ENCODE data around the gene PRSS8. TPM values are rescaled to one million over a fixed set of nuclear protein-coding genes. Genes with fewer than 3 reads are reported as not detected.
A peak's percentile ranks its signal among the peaks of the same experiment; 100 is the strongest.
"Not testable (repeated sequence)": the region's sequence is repeated elsewhere in the genome, so short reads cannot be mapped to it uniquely, and the experiment has no call there.

PRSS8 gene
- total RNA-seq, 1 donor from 2014 or later = not detected

DNA sequence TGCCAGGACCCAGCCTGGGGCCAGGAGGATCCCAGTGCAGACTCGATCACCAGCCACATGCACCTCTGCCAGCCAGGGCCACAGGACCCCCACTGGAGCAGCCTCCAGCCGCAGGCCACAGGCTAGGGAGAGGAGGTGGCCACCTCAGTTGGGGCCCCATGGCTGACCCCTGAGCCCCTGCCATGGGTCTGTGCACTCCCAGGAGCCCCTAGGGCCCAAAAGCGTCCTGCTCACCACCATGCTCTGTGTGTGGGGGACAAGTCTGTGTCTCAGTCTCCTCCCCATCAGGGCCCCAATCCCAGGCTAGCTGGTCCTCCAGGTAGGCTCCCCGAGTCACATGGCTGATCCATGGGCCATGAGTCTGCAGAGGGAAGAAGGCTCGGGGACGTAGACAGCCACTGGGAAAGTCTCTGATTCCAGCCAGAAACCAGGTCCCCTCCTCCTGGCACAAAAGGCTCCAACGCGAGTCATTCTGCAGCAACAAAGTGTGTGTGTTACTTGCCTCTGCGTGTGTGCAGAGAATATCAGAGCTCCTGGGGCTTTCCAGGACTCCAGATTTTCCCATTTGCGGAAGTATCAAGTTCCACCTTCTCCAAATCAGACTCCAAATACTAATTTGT is 6.1 kb upstream of the PRSS8 start:
- no peak for DNase-seq (ENCODE audit: low spot score)
- H3K4me3 Mint-ChIP-seq = peak overlapping the region; percentile 78
- H3K27me3 Mint-ChIP-seq (ENCODE audit: insufficient read depth) = peaks cover 11% of the 10 kb centered on the region
- intact Hi-C loops (cut with micrococcal nuclease) = loop anchor here (1.0 to 2.0 kb wide), 15 partner anchors 24 to 728 kb away; partner anchors contain the start of genes ARMC5, FBXL19, HSD3B7 and KAT8
- peaks cover 12% of the 10 kb centered on the region for H3K4me1 Mint-ChIP-seq (ENCODE audit: low read depth)
- no peaks in the 10 kb centered on the region for H3K9me3 Mint-ChIP-seq
- no peaks in the 10 kb centered on the region for H3K36me3 Mint-ChIP-seq (ENCODE audit: low read depth)
- peak overlapping the region; percentile 88 for H3K27ac Mint-ChIP-seq

DNA sequence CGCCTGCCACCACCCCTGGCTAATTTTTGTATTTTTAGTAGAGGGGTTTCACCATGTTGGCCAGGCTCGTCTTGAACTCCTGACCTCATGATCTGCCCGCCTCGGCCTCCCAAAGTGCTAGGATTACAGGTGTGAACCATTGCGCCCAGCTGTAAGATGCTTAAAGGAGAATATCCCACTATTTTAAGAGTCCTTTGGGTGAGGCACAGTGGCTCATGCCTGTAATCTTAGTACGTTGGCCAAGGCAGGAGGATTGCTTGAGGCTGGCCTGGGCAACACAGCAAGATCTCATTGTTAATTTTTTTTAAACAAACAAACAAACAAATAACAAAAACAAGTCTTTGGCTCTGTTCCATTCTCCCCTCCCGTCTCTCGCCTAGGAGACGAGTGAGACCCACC is 5.5 kb upstream of the PRSS8 start:
- DNase-seq (ENCODE audit: low spot score); H3K36me3 Mint-ChIP-seq (ENCODE audit: low read depth); H3K4me3 Mint-ChIP-seq; H3K27ac Mint-ChIP-seq; H3K27me3 Mint-ChIP-seq (ENCODE audit: insufficient read depth); H3K9me3 Mint-ChIP-seq; intact Hi-C loops (cut with micrococcal nuclease): not testable (repeated sequence)
- peaks cover 12% of the 10 kb centered on the region for H3K4me1 Mint-ChIP-seq (ENCODE audit: low read depth)

DNA sequence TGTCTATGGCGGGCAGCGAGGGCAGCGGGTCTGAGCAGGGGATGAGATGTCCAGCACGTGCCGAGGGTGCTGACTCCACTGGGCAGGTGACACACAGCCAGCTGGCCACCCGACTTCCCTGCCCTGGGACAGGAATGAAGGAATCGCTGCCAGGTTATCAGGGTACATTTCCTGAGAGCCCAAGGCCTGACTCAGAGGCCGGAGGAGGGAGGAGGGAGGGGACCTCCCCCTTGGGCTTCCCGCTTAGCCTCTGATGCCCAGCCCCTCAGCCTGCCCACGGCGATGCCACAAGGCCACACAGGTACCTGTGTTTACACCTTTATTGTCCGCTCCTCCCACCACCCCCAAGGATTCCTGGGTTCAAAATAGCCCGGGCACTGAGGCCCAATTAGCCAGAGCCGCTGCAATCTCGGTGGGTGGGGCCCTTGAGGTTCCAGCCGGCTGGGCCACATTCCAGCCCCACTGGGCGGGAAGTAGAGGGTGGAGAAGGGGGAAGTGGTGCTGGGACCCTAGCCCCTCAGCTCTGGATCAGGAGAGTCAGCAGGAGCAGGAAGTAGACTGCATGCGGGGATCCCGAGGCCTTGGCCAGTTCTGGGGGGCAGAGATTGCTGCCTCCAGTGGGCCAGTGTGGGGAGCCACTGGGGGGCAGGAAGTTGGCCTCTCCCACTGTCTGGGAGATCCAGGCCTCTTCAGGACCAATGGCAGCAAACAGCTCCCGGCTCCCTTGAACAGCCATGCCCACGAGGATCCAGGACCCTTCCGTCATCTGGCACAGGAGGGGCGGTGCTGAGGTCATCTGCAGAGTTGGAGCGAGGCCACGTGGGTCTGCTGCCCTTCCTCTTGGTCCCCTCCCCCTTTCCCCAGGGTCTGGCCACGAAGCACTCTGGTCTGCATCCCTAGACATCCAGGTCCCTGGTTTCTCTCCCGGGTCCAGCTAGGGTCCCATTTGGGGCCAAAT is 3.4 kb upstream of the PRSS8 start:
- Mint-ChIP-seq H3K9me3 (no peaks in the 10 kb centered on the region), H3K4me3 (no peak overlapping the region), H3K27me3 (ENCODE audit: insufficient read depth) (peaks cover 2% of the 10 kb centered on the region), H3K36me3 (ENCODE audit: low read depth) (no peaks in the 10 kb centered on the region), H3K4me1 (ENCODE audit: low read depth) (peaks cover 11% of the 10 kb centered on the region), H3K27ac (no peak overlapping the region)
- no peak for DNase-seq (ENCODE audit: low spot score)
- intact Hi-C loops (cut with micrococcal nuclease) = no loop called here

DNA sequence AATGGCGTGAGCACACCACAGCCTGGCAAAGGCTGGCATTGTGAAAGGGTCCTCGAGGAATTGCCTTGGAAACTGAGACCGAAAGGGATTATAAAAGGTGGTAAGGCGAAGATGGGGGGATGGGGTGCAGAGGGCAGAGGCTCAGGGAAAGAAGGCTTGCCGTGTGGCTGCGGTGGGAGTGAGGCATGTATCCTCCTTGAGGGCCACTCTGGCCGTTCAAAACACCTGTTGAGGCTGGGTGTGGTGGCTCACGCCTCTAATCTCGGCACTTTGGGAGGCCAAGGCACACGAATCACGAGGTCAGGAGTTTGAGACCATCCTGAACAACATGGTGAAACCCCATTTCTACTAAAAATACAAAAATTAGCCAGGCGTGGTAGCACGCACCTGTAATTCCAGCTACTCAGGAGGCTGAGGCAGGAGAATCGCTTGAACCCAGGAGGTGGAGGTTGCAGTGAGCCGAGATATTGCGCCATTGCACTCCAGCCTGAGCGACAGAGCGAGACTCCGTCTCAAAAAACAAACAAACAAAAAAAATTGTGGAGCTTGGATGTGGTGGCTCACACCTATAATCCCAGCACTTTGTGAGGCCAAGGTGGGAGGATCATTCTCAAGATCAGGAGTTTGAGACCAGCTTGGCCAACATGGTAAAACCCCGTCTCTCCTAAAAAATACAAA is 1.4 kb upstream of the PRSS8 start:
- DNase-seq (ENCODE audit: low spot score); intact Hi-C loops (cut with micrococcal nuclease); H3K27me3 Mint-ChIP-seq (ENCODE audit: insufficient read depth); H3K36me3 Mint-ChIP-seq (ENCODE audit: low read depth); H3K4me1 Mint-ChIP-seq (ENCODE audit: low read depth); H3K9me3 Mint-ChIP-seq; H3K27ac Mint-ChIP-seq; H3K4me3 Mint-ChIP-seq: not testable (repeated sequence)

GRCh38 chr16:31136287-31136662 is 748 bp upstream of the PRSS8 start:
- intact Hi-C loops (cut with micrococcal nuclease) = no loop called here
- Mint-ChIP-seq H3K27ac (no peak overlapping the region), H3K9me3 (no peaks in the 10 kb centered on the region), H3K4me1 (ENCODE audit: low read depth) (no peaks in the 10 kb centered on the region), H3K27me3 (ENCODE audit: insufficient read depth) (no peaks in the 10 kb centered on the region), H3K36me3 (ENCODE audit: low read depth) (peaks cover 7% of the 10 kb centered on the region), H3K4me3 (no peak overlapping the region)
- DNase-seq (ENCODE audit: low spot score) = no peak

DNA sequence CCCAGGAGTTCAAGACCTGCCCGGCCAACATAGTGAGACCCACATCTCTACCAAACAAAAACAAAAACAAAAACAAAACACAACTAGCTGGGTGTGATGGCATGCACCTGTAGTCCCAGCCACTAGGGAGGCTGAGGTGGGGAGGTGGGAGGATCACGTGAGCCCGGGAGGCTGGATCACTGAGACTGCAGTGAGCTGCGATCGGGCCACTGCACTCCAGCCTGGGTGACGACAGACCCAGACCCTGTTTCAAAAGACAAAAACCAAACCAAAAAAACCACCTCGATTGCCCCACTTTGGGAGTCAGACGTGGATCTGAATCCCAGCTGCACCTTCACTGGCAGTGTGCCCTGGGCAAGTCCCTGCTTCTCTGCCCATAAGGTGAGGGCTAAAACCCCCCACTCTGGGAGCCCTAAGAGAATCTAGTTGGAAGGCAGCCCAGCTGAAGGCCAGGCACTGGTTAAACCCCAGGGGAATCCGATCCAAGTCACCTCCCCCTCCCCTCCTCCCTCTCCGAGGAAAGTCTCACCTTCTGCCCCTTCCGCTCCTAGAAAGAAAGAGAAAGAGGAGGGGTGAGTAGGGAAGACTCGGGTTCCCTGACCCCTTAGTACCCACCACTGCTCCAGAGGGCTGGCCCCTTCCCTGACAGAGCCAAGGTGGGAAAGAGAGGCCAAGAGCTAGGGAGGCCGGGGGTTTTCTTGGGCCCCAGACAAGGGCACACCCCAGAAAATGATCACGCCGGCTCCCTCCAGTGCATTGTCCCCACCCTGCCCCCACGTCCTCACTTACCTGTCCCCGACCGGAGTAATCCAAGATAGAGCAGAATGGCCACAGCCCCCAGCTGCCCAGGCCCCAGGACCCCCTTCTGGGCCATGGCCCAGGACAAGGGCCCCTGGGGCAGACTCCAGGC is 647 bp downstream of the PRSS8 start:
- Mint-ChIP-seq H3K4me3 (no peak overlapping the region), H3K4me1 (ENCODE audit: low read depth) (no peaks in the 10 kb centered on the region), H3K27me3 (ENCODE audit: insufficient read depth) (no peaks in the 10 kb centered on the region), H3K27ac (no peak overlapping the region), H3K9me3 (no peaks in the 10 kb centered on the region), H3K36me3 (ENCODE audit: low read depth) (peaks cover 9% of the 10 kb centered on the region)
- no peak for DNase-seq (ENCODE audit: low spot score)
- intact Hi-C loops (cut with micrococcal nuclease) = no loop called here

DNA sequence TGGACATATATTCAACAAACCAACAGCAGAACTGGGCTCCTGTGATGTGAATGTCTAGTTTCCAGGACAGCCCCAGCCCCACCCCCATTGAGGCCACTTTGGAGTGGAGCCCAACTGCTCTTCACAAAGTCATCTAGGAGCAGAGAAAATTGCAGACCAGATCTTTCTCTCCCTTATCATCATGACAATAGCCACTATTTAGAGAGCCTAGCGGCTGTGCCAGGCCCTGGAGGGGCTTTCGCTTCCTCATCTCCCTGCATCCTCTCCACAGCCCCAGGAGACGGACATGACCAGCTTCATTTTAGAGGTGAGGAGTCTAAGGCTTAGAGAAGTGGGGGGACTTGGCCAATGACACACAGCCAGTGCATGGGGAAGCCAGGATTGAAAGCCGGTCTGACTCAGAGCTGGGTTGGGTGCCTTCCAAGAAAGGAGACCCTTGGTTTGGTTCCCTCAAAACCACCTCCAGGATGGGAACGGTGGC is 1.4 kb downstream of the PRSS8 start:
- no peak overlapping the region for H3K27ac Mint-ChIP-seq

GRCh38 chr16:31133046-31133501 is 2.5 kb downstream of the PRSS8 start:
- Mint-ChIP-seq H3K27ac (no peak overlapping the region), H3K4me3 (no peak overlapping the region), H3K36me3 (ENCODE audit: low read depth) (peaks cover 15% of the 10 kb centered on the region), H3K27me3 (ENCODE audit: insufficient read depth) (no peaks in the 10 kb centered on the region), H3K9me3 (no peaks in the 10 kb centered on the region), H3K4me1 (ENCODE audit: low read depth) (peaks cover 5% of the 10 kb centered on the region)
- intact Hi-C loops (cut with micrococcal nuclease) = no loop called here
- no peak for DNase-seq (ENCODE audit: low spot score)

More for the DNA sequence above, 1.4 kb downstream of the PRSS8 start:
- Mint-ChIP-seq H3K4me3 (no peak overlapping the region), H3K4me1 (ENCODE audit: low read depth) (no peaks in the 10 kb centered on the region), H3K9me3 (no peaks in the 10 kb centered on the region), H3K27me3 (ENCODE audit: insufficient read depth) (no peaks in the 10 kb centered on the region), H3K36me3 (ENCODE audit: low read depth) (peaks cover 9% of the 10 kb centered on the region)
- DNase-seq (ENCODE audit: low spot score) = no peak
- intact Hi-C loops (cut with micrococcal nuclease) = no loop called here

DNA sequence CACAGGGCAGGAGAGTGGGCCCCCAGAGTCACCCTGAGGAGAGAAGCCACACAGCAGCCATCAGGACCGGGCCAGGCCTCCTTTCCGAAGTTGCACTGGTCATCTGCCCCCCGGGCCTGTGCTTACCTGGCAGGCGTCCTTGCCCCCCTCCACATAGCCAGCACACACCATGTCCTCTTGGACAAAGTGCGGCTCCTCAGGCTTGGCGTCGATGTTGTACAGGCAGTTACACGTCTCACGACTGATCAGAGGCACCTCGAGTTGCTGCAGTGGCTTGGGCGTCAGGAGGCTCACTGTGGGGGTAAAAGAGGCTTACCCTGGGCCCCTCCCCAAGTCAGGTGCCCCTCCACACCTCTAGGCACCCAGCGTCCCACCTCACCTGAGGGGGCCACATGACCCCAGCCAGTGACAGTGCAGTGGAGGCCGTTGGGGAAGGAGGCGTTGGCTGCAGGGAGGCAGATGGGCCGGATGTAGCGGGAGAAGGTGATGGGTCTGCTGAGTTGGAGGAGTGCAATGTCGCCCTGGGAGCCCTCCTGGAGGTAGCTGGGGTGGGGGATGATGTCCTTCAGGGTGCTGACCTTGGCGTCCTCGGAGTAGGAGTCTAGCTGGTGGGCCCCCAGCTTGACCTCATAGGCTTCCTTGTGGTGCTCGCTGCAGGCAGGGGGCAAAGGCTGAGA is 3.1 kb downstream of the PRSS8 start:
- no peak for DNase-seq (ENCODE audit: low spot score)
- Mint-ChIP-seq H3K36me3 (ENCODE audit: low read depth) (peaks cover 21% of the 10 kb centered on the region), H3K4me3 (no peak overlapping the region), H3K4me1 (ENCODE audit: low read depth) (peaks cover 5% of the 10 kb centered on the region), H3K27ac (no peak overlapping the region), H3K9me3 (no peaks in the 10 kb centered on the region), H3K27me3 (ENCODE audit: insufficient read depth) (no peaks in the 10 kb centered on the region)
- intact Hi-C loops (cut with micrococcal nuclease) = no loop called here

- Mint-ChIP-seq H3K4me3 (no peak overlapping the region), H3K36me3 (ENCODE audit: low read depth) (peaks cover 21% of the 10 kb centered on the region), H3K9me3 (no peaks in the 10 kb centered on the region), H3K27me3 (ENCODE audit: insufficient read depth) (no peaks in the 10 kb centered on the region), H3K27ac (no peak overlapping the region), H3K4me1 (ENCODE audit: low read depth) (peaks cover 5% of the 10 kb centered on the region)
- DNase-seq (ENCODE audit: low spot score) = no peak
- intact Hi-C loops (cut with micrococcal nuclease) = no loop called here
These were observed 3.7 kb downstream of the PRSS8 start for GRCh38 chr16:31131841-31132271.

GRCh38 chr16:31131416-31131815 is 4.1 kb downstream of the PRSS8 start:
- H3K36me3 Mint-ChIP-seq (ENCODE audit: low read depth) = peaks cover 22% of the 10 kb centered on the region
- H3K9me3 Mint-ChIP-seq = no peaks in the 10 kb centered on the region
- H3K4me3 Mint-ChIP-seq = no peak overlapping the region
- intact Hi-C loops (cut with micrococcal nuclease) = no loop called here
- no peak for DNase-seq (ENCODE audit: low spot score)
- H3K27me3 Mint-ChIP-seq (ENCODE audit: insufficient read depth) = no peaks in the 10 kb centered on the region
- peaks cover 5% of the 10 kb centered on the region for H3K4me1 Mint-ChIP-seq (ENCODE audit: low read depth)
- no peak overlapping the region for H3K27ac Mint-ChIP-seq

GRCh38 chr16:31130899-31131298 is 4.6 kb downstream of the PRSS8 start:
- H3K4me3 Mint-ChIP-seq = no peak overlapping the region
- H3K9me3 Mint-ChIP-seq = no peaks in the 10 kb centered on the region
- peaks cover 5% of the 10 kb centered on the region for H3K4me1 Mint-ChIP-seq (ENCODE audit: low read depth)
- intact Hi-C loops (cut with micrococcal nuclease) = no loop called here
- no peak overlapping the region for H3K27ac Mint-ChIP-seq
- H3K27me3 Mint-ChIP-seq (ENCODE audit: insufficient read depth) = no peaks in the 10 kb centered on the region
- H3K36me3 Mint-ChIP-seq (ENCODE audit: low read depth) = peaks cover 27% of the 10 kb centered on the region
- no peak for DNase-seq (ENCODE audit: low spot score)
